D721Med (cell line): ENCODE results near the gene LRRC40.
A peak's percentile ranks its signal among the peaks of the same experiment; 100 is the strongest.

Source experiments
- DNase-seq: peaks from one replicate; pipeline ENCODE4 v3.0.0; 2011; ENCODE audit warnings: low spot score; ENCODE audit not compliant: insufficient read length
- FAIRE-seq: peaks from 2 replicates; lab custom pipeline; 2011; peaks lifted over from hg19 to GRCh38; lab: Jason Lieb, UNC
- TF ChIP-seq, protein P1 (sequence below): IDR thresholded peaks from 2 replicates; pipeline ENCODE4 v1.5.1; 2012; ENCODE audit warnings: mild to moderate bottlenecking, control low read depth; ENCODE audit not compliant: insufficient read depth; ENCODE audit errors: missing control alignments

The LRRC40 gene

DNA sequence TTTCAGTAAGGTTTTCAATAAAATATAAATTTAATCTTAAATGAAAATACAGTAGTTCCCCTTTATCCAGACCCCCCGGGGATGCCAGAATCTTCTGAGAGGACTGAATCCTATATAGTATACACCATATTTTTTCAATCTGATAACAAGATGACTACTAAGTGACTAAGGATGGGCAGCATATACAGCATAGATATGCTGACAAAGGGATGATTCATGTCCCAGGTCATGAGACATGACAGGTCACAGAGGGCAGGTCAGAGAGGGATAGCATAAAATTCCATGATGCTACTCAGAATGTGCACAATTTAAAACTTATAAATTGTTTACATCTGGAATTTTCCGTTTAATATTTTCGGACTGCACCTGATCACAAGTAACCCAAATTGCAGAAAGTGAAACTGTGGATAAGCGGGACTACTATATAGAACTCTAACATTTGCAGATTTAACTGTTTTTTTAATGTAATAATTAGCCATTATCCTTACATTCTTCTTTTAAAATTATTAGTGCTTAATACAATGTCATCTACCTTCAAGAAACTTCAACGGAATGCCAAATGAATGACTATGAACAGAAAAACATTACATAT lies 48.8 kb downstream of the LRRC40 start:
- TF ChIP-seq, protein P1, sequence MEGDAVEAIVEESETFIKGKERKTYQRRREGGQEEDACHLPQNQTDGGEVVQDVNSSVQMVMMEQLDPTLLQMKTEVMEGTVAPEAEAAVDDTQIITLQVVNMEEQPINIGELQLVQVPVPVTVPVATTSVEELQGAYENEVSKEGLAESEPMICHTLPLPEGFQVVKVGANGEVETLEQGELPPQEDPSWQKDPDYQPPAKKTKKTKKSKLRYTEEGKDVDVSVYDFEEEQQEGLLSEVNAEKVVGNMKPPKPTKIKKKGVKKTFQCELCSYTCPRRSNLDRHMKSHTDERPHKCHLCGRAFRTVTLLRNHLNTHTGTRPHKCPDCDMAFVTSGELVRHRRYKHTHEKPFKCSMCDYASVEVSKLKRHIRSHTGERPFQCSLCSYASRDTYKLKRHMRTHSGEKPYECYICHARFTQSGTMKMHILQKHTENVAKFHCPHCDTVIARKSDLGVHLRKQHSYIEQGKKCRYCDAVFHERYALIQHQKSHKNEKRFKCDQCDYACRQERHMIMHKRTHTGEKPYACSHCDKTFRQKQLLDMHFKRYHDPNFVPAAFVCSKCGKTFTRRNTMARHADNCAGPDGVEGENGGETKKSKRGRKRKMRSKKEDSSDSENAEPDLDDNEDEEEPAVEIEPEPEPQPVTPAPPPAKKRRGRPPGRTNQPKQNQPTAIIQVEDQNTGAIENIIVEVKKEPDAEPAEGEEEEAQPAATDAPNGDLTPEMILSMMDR: no peak
- FAIRE-seq: no peak
- DNase-seq: no peak

DNA sequence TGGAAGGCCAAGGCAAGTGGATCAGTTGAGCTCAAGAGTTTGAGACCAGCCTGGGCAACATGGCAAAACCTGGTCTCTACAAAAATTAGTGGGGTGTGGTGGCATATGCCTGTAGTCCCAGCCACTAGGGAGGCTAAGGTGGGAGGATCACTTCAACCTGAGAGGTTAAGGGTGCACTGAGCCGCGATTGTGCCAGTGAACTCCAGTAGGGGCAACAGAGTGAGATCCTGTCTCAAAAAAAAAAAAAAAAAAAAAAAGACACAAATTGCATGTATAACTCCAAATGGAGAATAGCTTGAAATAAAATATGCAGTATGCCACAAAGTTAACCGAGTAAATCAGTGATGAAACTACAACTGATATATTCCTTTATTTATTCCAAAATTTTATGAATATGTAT lies 51.6 kb downstream of the LRRC40 start:
- no peak for FAIRE-seq
- DNase-seq: no peak
- TF ChIP-seq, protein P1: no peak

DNA sequence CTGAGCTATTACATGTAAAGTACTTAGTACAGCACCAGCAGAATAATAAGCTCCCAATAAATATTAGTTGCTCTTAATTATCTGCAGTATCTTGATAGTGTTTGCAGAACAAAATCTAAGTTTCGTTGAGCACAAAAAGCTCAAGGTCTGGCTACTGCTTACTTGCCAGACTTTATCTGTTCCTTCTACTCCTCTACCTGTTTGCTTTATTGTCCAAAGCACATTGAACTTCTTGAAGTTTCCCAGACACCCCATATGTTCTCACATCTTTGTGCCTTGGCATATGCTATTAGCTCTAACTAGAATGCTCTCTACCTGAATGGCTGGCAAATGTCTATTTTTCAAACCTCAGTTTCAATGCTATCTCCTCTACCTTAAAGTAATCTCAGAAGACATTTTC lies 54.9 kb downstream of the LRRC40 start:
- FAIRE-seq (no peak), DNase-seq (no peak)
- TF ChIP-seq, protein P1: no peak

DNA sequence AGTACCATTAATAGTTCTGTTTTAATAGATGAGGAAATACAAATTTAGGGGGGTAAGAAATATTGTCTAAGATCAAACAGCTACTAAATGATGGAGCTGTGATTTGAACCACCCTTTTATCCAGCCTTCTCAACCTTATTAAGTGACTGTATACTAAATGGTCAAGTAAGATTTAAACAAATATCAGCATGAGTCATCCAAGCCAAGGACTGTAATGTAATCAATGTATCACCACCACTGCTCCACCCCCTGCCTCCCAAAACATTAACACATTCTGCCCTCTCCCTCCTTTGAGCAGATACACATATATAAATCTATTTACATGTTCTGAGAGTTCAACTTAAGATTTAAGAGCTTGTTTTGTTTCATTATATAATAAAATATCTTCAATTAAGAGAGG lies 58.9 kb downstream of the LRRC40 start:
- no peak for DNase-seq
- TF ChIP-seq, protein P1: no peak
- no peak for FAIRE-seq

DNA sequence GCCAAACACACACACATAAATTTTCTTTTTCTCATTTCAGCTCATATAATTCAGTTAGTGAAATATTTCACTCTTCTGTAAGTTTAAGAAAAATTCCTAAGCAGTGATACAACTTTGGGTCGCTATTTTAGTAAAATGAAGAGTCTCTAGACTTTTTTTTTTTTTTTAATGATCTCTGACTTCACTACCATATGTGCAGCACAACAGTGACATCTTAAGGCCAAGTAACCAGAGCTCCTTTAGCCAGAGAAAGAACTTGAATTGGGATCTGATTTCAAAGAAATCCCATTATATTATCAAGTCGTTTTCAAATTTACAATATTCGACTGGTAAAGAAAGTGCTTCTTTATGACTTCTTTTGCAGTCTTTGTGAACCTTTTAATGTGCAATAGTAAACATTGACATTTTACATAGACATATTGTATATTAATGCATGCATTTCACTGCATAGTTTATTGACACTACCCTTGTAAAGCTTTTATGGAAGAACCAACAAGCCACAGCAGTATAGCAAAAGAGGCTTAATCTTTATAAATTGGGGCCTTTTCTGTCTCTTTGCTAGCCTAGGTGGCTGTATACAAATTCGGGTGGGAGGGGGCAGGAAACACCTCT lies 62.2 kb downstream of the LRRC40 start:
- TF ChIP-seq, protein P1: peak; percentile 24
- no peak for FAIRE-seq

DNA sequence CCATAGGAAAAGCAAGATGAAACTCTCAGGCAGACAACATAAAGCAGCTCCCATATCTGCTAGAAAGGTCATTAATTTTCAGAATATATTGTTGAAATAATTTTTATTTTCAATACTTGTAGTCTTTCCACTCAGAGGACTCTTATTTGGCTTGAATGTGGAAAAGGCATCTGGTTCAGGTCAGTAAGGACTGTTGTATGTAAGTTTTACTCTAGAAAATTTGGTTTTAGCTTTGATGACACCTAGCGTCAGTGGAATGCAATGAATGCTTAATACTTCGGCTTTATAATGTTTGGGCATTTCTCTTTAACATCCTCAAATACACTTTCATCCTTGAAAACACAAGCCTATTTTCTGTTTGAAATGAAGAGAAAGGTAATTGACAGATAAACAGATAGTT lies 63.3 kb downstream of the LRRC40 start:
- DNase-seq (no peak), FAIRE-seq (peak; percentile 44)
- TF ChIP-seq, protein P1: no peak

More for the DNA sequence above, 62.2 kb downstream of the LRRC40 start:
- DNase-seq: no peak

DNA sequence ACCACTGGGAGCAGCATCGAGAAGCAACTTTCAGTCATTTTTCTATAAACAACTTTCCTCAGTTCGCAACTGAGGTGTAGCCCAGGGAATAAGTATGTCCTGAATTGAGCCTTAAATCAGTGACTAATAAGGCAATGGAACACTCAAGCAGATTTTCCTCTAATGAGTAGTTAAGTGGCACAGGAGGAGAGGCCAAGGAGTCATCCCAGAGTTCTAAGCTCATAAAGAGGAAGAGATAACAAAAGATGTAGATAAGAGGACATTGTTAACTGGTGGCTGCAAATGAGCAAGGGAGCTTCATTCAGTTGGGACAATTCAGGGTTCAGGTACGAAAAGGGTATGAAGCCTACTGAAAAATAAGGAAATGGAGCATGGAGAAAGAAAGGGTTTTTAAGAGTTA lies 64.5 kb downstream of the LRRC40 start:
- DNase-seq (no peak), FAIRE-seq (peak; percentile 35)
- TF ChIP-seq, protein P1: no peak
